GM12875 (cell line): Measurements from ENCODE around the gene TMEM225.
"Not testable (repeated sequence)": the region's sequence is repeated elsewhere in the genome, so short reads cannot be mapped to it uniquely, and the experiment has no call there.

Experiments used
- H3K4me3 ChIP-seq: one replicate; pipeline ENCODE4 v1.5.1; 2011; ENCODE audit warnings: low read depth, low read length, control low read depth
- CTCF ChIP-seq: IDR thresholded peaks from 2 replicates; pipeline ENCODE4 v1.5.1; 2011; ENCODE audit warnings: low read depth, mild to moderate bottlenecking, control low read depth, inconsistent platforms, low read length, moderate library complexity, borderline replicate concordance; ENCODE audit not compliant: insufficient read depth

The TMEM225 gene

GRCh38 chr11:123899792-123900191, 14.3 kb upstream of the TMEM225 start:
- no peak for TF ChIP-seq CTCF
- no peak overlapping the region for H3K4me3 ChIP-seq

- H3K4me3 ChIP-seq = no peak overlapping the region
- no peak for TF ChIP-seq CTCF
Observed at GRCh38 chr11:123892031-123892430, 6.6 kb upstream of the TMEM225 start.

- no peak for TF ChIP-seq CTCF
- no peak overlapping the region for H3K4me3 ChIP-seq
Observed at GRCh38 chr11:123880912-123881311, 4.6 kb downstream of the TMEM225 start.

- H3K4me3 ChIP-seq = not testable (repeated sequence)
Observed at GRCh38 chr11:123867795-123868194, 17.7 kb downstream of the TMEM225 start.

GRCh38 chr11:123865293-123865692, 20.2 kb downstream of the TMEM225 start:
- not testable (repeated sequence) for H3K4me3 ChIP-seq

GRCh38 chr11:123859731-123860130, 25.7 kb downstream of the TMEM225 start:
- H3K4me3 ChIP-seq = no peak overlapping the region
- TF ChIP-seq CTCF = no peak

- TF ChIP-seq CTCF = no peak
- no peak overlapping the region for H3K4me3 ChIP-seq
Observed at GRCh38 chr11:123856444-123856843, 29.0 kb downstream of the TMEM225 start.

GRCh38 chr11:123853038-123853437, 32.4 kb downstream of the TMEM225 start:
- H3K4me3 ChIP-seq = no peak overlapping the region
- no peak for TF ChIP-seq CTCF
